H9 (cell line): ENCODE results near the gene DPF3. TPM values are rescaled to one million over a fixed set of nuclear protein-coding genes. Genes with fewer than 3 reads are reported as not detected.

Experiments used
- DNase-seq: peaks from one replicate; pipeline ENCODE4 v3.0.0-alpha.2; 2017
- H2AFZ ChIP-seq: one replicate; pipeline ENCODE4 v1.6.1; 2013; ENCODE audit warnings: mild to moderate bottlenecking, low read length, control low read depth, moderate library complexity
- H2AK5ac ChIP-seq: 2 replicates; pipeline ENCODE4 v1.6.1; 2013; ENCODE audit warnings: low read length, control low read depth, mixed read lengths; ENCODE audit not compliant: insufficient read length
- H2BK120ac ChIP-seq: one replicate; pipeline ENCODE4 v1.6.1; 2013; ENCODE audit warnings: low read depth, mild to moderate bottlenecking, low read length, control low read depth, inconsistent platforms; ENCODE audit not compliant: poor library complexity, severe bottlenecking
- H2BK12ac ChIP-seq: 2 replicates; pipeline ENCODE4 v1.6.1; 2013; ENCODE audit warnings: low read length, control low read depth, mixed read lengths, low read depth; ENCODE audit not compliant: insufficient read length
- H2BK15ac ChIP-seq: 2 replicates; pipeline ENCODE4 v1.6.1; 2013; ENCODE audit warnings: low read depth, low read length, control low read depth
- H2BK20ac ChIP-seq: one replicate; pipeline ENCODE4 v1.6.1; 2013; ENCODE audit warnings: low read depth, mild to moderate bottlenecking, low read length, control low read depth, inconsistent platforms; ENCODE audit not compliant: poor library complexity, severe bottlenecking
- H2BK5ac ChIP-seq: 2 replicates; pipeline ENCODE4 v1.6.1; 2013; ENCODE audit warnings: low read length, control low read depth, mixed read lengths; ENCODE audit not compliant: insufficient read length
- H3K14ac ChIP-seq: 2 replicates; pipeline ENCODE4 v1.6.1; 2013; ENCODE audit warnings: low read length, control low read depth; ENCODE audit not compliant: insufficient read depth
- H3K18ac ChIP-seq: 2 replicates; pipeline ENCODE4 v1.6.1; 2013; ENCODE audit warnings: low read depth, mild to moderate bottlenecking, mixed read lengths, low read length, control low read depth; ENCODE audit not compliant: insufficient read length
- H3K23ac ChIP-seq: 2 replicates; pipeline ENCODE4 v1.6.1; 2013; ENCODE audit warnings: low read length, control low read depth, mixed read lengths, low read depth; ENCODE audit not compliant: insufficient read length
- H3K23me2 ChIP-seq: 2 replicates; pipeline ENCODE4 v1.6.1; 2013; ENCODE audit warnings: low read depth, mild to moderate bottlenecking, mixed read lengths, low read length, control low read depth; ENCODE audit not compliant: insufficient read length, poor library complexity, severe bottlenecking
- H3K27ac ChIP-seq: 2 replicates; pipeline ENCODE4 v1.5.1; 2013; ENCODE audit warnings: low read length, control low read depth, mixed read lengths, low read depth; ENCODE audit not compliant: insufficient read length
- H3K27me3 ChIP-seq: 2 replicates; pipeline ENCODE4 v1.6.1; 2013; ENCODE audit warnings: low read length, control low read depth, inconsistent platforms; ENCODE audit not compliant: insufficient read depth
- H3K4ac ChIP-seq: 2 replicates; pipeline ENCODE4 v1.6.1; 2013; ENCODE audit warnings: low read depth, mild to moderate bottlenecking, control low read depth, inconsistent platforms, low read length, moderate library complexity
- H3K4me1 ChIP-seq: 2 replicates; pipeline ENCODE4 v1.6.1; 2013; ENCODE audit warnings: low read length, control low read depth, inconsistent platforms; ENCODE audit not compliant: insufficient read depth
- H3K4me2 ChIP-seq: 2 replicates; pipeline ENCODE4 v1.6.1; 2013; ENCODE audit warnings: low read length, control low read depth, mixed read lengths; ENCODE audit not compliant: insufficient read length, insufficient read depth
- H3K56ac ChIP-seq: 2 replicates; pipeline ENCODE4 v1.6.1; 2013; ENCODE audit warnings: low read depth, mild to moderate bottlenecking, mixed read lengths, low read length, control low read depth; ENCODE audit not compliant: insufficient read length
- H3K79me1 ChIP-seq: 2 replicates; pipeline ENCODE4 v1.6.1; 2013; ENCODE audit warnings: low read depth, mild to moderate bottlenecking, moderate library complexity, low read length, control low read depth, inconsistent platforms; ENCODE audit not compliant: insufficient read depth, poor library complexity, severe bottlenecking
- H3K79me2 ChIP-seq: 2 replicates; pipeline ENCODE4 v1.6.1; 2013; ENCODE audit warnings: low read length, control low read depth, inconsistent platforms; ENCODE audit not compliant: insufficient read depth
- H3K9ac ChIP-seq: 2 replicates; pipeline ENCODE4 v1.6.1; 2013; ENCODE audit warnings: low read length, control low read depth, mixed read lengths; ENCODE audit not compliant: insufficient read length; ENCODE audit errors: extremely low read depth
- H3K9me3 ChIP-seq: one replicate; pipeline ENCODE4 v1.6.1; 2013; ENCODE audit warnings: low read depth, low read length, inconsistent platforms; ENCODE audit not compliant: control insufficient read depth
- H3T11ph ChIP-seq: one replicate; pipeline ENCODE4 v1.6.1; 2013; ENCODE audit warnings: mild to moderate bottlenecking, low read length, control low read depth, inconsistent platforms
- H4K20me1 ChIP-seq: one replicate; pipeline ENCODE4 v1.6.1; 2013; ENCODE audit not compliant: control insufficient read depth, insufficient read length, insufficient read depth
- H4K5ac ChIP-seq: 2 replicates; pipeline ENCODE4 v1.6.1; 2013; ENCODE audit warnings: low read depth, mild to moderate bottlenecking, mixed read lengths, low read length, control low read depth; ENCODE audit not compliant: insufficient read length
- H4K8ac ChIP-seq: replicated peaks from 2 replicates; pipeline ENCODE4 v1.6.1; 2013; ENCODE audit warnings: low read length, control low read depth, mixed read lengths, low read depth; ENCODE audit not compliant: insufficient read length
- H4K91ac ChIP-seq: 2 replicates; pipeline ENCODE4 v1.6.1; 2013; ENCODE audit warnings: low read depth, mild to moderate bottlenecking, moderate library complexity, mixed read lengths, low read length, control low read depth; ENCODE audit not compliant: insufficient read length
- H3K27ac Mint-ChIP-seq, 3 experiments: 2 replicates in 2 of 3; 3 replicates in 1 of 3; pipeline ENCODE4 v1.8.0; 2020 to 2021; ENCODE audit warnings: mixed read lengths in 3 of 3, mild to moderate bottlenecking in 1 of 3, moderate library complexity in 1 of 3
- H3K27me3 Mint-ChIP-seq: 2 replicates; pipeline ENCODE4 v1.8.0; 2021; ENCODE audit warnings: low read depth, mild to moderate bottlenecking, moderate library complexity, mixed read lengths
- H3K36me3 Mint-ChIP-seq, 3 experiments: 2 replicates in 2 of 3; 3 replicates in 1 of 3; pipeline ENCODE4 v1.8.0; 2020 to 2021; ENCODE audit warnings: low read depth in 3 of 3, mixed read lengths in 3 of 3; ENCODE audit not compliant: insufficient read depth in 1 of 3
- H3K4me1 Mint-ChIP-seq, 2 experiments: 2 replicates each; pipeline ENCODE4 v1.8.0; 2020; ENCODE audit warnings: mixed read lengths in 2 of 2
- H3K4me3 Mint-ChIP-seq, 2 experiments: 2 replicates in 1 of 2; 3 replicates in 1 of 2; pipeline ENCODE4 v1.8.0; 2020 to 2021; ENCODE audit warnings: mild to moderate bottlenecking in 2 of 2, mixed read lengths in 2 of 2, moderate library complexity in 1 of 2
- H3K9me3 Mint-ChIP-seq, 2 experiments: 2 replicates in 1 of 2; 3 replicates in 1 of 2; pipeline ENCODE4 v1.8.0; 2020; ENCODE audit warnings: mild to moderate bottlenecking in 2 of 2, mixed read lengths in 2 of 2, moderate library complexity in 1 of 2
- CTCF ChIP-seq: fragments of 200-600 bp; sonication (generic); conservative IDR thresholded peaks from 3 replicates; pipeline ENCODE4 v1.8.0; 2021; ENCODE audit warnings: antibody characterized with exemption, mild to moderate bottlenecking
- WGBS: extraction: QIAGEN DNeasy Blood & Tissue Kit; methylation state at CpG from one replicate; pipeline ENCODE4 v1.1.7; 2013; ENCODE audit warnings: missing lambda C conversion rate, low lambda C conversion rate, mixed read lengths; ENCODE audit not compliant: insufficient read length; ENCODE audit errors: extremely low coverage; 5-methylcytosine and 5-hydroxymethylcytosine counted together
- total RNA-seq: library from RNA; stranded (reverse); gene quantifications from 2 replicates; pipeline ENCODE4 v1.2.1, GENCODE V29; 2021

The DPF3 gene
- total RNA-seq, 1 experiment from 2014 or later: not detected

DNA sequence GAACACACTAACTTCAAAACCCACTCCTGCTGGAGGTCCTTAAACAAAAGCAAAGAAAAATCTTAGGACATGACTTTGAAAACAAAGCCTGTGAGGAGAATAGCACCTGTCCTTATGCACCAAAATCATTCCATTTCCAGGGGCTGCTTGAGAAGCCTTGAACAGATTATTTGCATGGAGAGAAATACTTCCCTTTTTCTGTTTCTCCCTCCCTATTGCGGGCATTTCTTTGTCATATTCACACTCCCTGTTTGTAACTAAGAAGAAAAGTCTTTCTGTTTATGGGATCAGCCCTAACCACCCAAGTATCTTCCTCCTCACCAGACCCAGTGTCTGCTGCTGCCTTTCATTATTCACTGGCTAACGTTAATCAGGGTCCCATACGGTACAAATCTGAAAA, 218.8 kb downstream of the DPF3 start:
- Histone ChIP-seq H3K23ac (no peak overlapping the region), H2AK5ac (no peak overlapping the region), H3K79me2 (no peaks in the 10 kb centered on the region), H3K18ac (no peak overlapping the region), H3K56ac (no peak overlapping the region), H3K9me3 (no peaks in the 10 kb centered on the region), H2BK15ac (no peak overlapping the region), H4K20me1 (no peaks in the 10 kb centered on the region), H4K5ac (no peak overlapping the region), H3K9ac (no peak overlapping the region), H2BK5ac (no peak overlapping the region), H2BK120ac (no peak overlapping the region), H4K91ac (no peak overlapping the region), H3K27ac (no peak overlapping the region), H4K8ac (no peak overlapping the region), H3K23me2 (no peaks in the 10 kb centered on the region), H3T11ph (no peak overlapping the region), H3K4me1 (no peaks in the 10 kb centered on the region), H3K14ac (no peak overlapping the region), H3K79me1 (no peaks in the 10 kb centered on the region), H3K27me3 (no peaks in the 10 kb centered on the region), H2AFZ (no peak overlapping the region), H2BK20ac (no peak overlapping the region), H3K4ac (no peak overlapping the region), H3K4me2 (no peak overlapping the region), H2BK12ac (no peak overlapping the region)
- H3K27ac Mint-ChIP-seq: no peak overlapping the region
- TF ChIP-seq CTCF: no peak
- H3K36me3 Mint-ChIP-seq: peaks cover 0 to 3% (median 0%) of the 10 kb centered on the region in 3 experiments; a peak in 2 of 7 replicates
- WGBS: no CpG with 5 or more reads among the region's 3 CpGs
- peaks cover 2% of the 10 kb centered on the region; the same call in 1 of the 2 replicates for H3K27me3 Mint-ChIP-seq
- H3K4me1 Mint-ChIP-seq: peaks cover 3 to 13% of the 10 kb centered on the region in 2 experiments; a peak in 3 of 4 replicates
- H3K9me3 Mint-ChIP-seq: peaks cover 5 to 7% of the 10 kb centered on the region in 2 experiments; a peak in 4 of 5 replicates
- no peak overlapping the region for H3K4me3 Mint-ChIP-seq
- DNase-seq: no peak
